ENCODE measurements around the gene POLD1.

The POLD1 gene

GRCh38 chr19:50410109-50410508, 26.0 kb downstream of the POLD1 start:
- no peak overlapping the region for H3K27ac ChIP-seq
- H3K4me3 ChIP-seq (ENCODE audit: low read depth, low read length), result no peak overlapping the region
- DNase-seq, result no peak
- no peaks in the 10 kb centered on the region for H3K9me3 ChIP-seq (ENCODE audit: severe bottlenecking)
- TF ChIP-seq, protein P1, sequence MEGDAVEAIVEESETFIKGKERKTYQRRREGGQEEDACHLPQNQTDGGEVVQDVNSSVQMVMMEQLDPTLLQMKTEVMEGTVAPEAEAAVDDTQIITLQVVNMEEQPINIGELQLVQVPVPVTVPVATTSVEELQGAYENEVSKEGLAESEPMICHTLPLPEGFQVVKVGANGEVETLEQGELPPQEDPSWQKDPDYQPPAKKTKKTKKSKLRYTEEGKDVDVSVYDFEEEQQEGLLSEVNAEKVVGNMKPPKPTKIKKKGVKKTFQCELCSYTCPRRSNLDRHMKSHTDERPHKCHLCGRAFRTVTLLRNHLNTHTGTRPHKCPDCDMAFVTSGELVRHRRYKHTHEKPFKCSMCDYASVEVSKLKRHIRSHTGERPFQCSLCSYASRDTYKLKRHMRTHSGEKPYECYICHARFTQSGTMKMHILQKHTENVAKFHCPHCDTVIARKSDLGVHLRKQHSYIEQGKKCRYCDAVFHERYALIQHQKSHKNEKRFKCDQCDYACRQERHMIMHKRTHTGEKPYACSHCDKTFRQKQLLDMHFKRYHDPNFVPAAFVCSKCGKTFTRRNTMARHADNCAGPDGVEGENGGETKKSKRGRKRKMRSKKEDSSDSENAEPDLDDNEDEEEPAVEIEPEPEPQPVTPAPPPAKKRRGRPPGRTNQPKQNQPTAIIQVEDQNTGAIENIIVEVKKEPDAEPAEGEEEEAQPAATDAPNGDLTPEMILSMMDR (IDR thresholded peaks at IDR 0.05; ENCODE audit: low read depth, low read length), result no peak
- no peaks in the 10 kb centered on the region for H3K27me3 ChIP-seq (ENCODE audit: insufficient read depth, low read depth, severe bottlenecking)
- peaks cover 65% of the 10 kb centered on the region for H3K36me3 ChIP-seq

DNA sequence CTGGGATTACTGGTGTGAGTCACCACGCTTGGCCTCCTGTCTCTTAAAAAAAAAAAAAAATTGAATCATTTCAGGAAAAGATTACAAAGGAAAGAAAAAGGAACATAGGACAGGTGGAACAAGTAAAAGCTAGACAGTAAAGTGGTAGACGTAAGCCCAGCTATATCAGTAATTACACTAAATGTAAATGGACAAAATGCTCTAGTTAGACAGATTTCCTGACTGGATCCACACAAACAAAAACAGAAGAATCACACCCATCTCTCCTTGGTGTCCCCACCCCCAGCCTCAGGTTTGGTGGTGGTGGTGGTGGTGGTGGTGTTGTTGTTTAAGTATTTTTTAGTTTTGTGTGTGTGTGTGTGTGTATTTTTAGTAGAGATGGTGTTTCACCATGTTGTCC, 28.3 kb downstream of the POLD1 start:
- Histone ChIP-seq H3K36me3 (peaks cover 51% of the 10 kb centered on the region), H3K9me3 (ENCODE audit: severe bottlenecking) (no peaks in the 10 kb centered on the region), H3K4me3 (ENCODE audit: low read depth, low read length) (no peak overlapping the region), H3K27ac (no peak overlapping the region), H3K27me3 (ENCODE audit: insufficient read depth, low read depth, severe bottlenecking) (no peaks in the 10 kb centered on the region)
- no peak for DNase-seq
- TF ChIP-seq, protein P1 (IDR thresholded peaks at IDR 0.05; ENCODE audit: low read depth, low read length), result no peak

GRCh38 chr19:50413096-50413495, 28.9 kb downstream of the POLD1 start:
- Histone ChIP-seq H3K4me3 (ENCODE audit: low read depth, low read length) (no peak overlapping the region), H3K27me3 (ENCODE audit: insufficient read depth, low read depth, severe bottlenecking) (no peaks in the 10 kb centered on the region), H3K9me3 (ENCODE audit: severe bottlenecking) (no peaks in the 10 kb centered on the region), H3K27ac (no peak overlapping the region), H3K36me3 (peaks cover 47% of the 10 kb centered on the region)
- TF ChIP-seq, protein P1 (IDR thresholded peaks at IDR 0.05; ENCODE audit: low read depth, low read length), result no peak
- no peak for DNase-seq

GRCh38 chr19:50413531-50413930, 29.4 kb downstream of the POLD1 start:
- Histone ChIP-seq H3K9me3 (ENCODE audit: severe bottlenecking) (no peaks in the 10 kb centered on the region), H3K27ac (no peak overlapping the region), H3K27me3 (ENCODE audit: insufficient read depth, low read depth, severe bottlenecking) (no peaks in the 10 kb centered on the region), H3K36me3 (peaks cover 47% of the 10 kb centered on the region), H3K4me3 (ENCODE audit: low read depth, low read length) (no peak overlapping the region)
- TF ChIP-seq, protein P1 (IDR thresholded peaks at IDR 0.05; ENCODE audit: low read depth, low read length), result no peak
- DNase-seq, result no peak

- TF ChIP-seq, protein P1 (IDR thresholded peaks at IDR 0.05; ENCODE audit: low read depth, low read length), result peak; percentile 92
- Histone ChIP-seq H3K27ac (no peak overlapping the region), H3K9me3 (ENCODE audit: severe bottlenecking) (no peaks in the 10 kb centered on the region), H3K36me3 (peaks cover 38% of the 10 kb centered on the region), H3K27me3 (ENCODE audit: insufficient read depth, low read depth, severe bottlenecking) (no peaks in the 10 kb centered on the region), H3K4me3 (ENCODE audit: low read depth, low read length) (no peak overlapping the region)
- DNase-seq, result peak; percentile 87
Observed at GRCh38 chr19:50414864-50415660, 30.9 kb downstream of the POLD1 start.

DNA sequence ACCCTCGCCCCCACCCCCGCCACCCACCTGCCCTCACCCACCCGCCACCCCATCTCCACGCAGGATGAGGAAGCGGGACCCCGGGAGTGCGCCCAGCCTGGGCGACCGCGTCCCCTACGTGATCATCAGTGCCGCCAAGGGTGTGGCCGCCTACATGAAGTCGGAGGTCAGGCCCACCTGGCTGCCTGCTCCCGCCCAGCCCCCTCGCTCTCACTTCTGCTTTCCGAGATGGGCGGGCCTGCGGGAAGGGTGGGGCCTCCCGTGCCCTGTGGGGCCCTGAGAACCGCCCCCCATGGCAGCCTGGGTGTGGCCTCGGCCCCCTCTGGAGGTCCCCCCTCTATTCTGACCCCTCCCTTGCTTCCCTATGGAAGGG, 31.5 kb downstream of the POLD1 start:
- H3K36me3 ChIP-seq, result peaks cover 33% of the 10 kb centered on the region
- no peak overlapping the region for H3K4me3 ChIP-seq (ENCODE audit: low read depth, low read length)
- no peak overlapping the region for H3K27ac ChIP-seq
- H3K27me3 ChIP-seq (ENCODE audit: insufficient read depth, low read depth, severe bottlenecking), result no peaks in the 10 kb centered on the region
- TF ChIP-seq, protein P1 (IDR thresholded peaks at IDR 0.05; ENCODE audit: low read depth, low read length), result no peak
- no peaks in the 10 kb centered on the region for H3K9me3 ChIP-seq (ENCODE audit: severe bottlenecking)
- DNase-seq, result no peak
